NCI-H2081 (cell line): ENCODE measurements around the gene CAVIN2.

ENCODE experiments used
- DNase-seq, 2 experiments: peaks; one replicate each; lab custom pipeline; 2025; lab: John Stamatoyannopoulos, UW

CAVIN2 gene

GRCh38 chr2:191839918-191840804, 6.7 kb downstream of the CAVIN2 start:
- no peak for DNase-seq

DNA sequence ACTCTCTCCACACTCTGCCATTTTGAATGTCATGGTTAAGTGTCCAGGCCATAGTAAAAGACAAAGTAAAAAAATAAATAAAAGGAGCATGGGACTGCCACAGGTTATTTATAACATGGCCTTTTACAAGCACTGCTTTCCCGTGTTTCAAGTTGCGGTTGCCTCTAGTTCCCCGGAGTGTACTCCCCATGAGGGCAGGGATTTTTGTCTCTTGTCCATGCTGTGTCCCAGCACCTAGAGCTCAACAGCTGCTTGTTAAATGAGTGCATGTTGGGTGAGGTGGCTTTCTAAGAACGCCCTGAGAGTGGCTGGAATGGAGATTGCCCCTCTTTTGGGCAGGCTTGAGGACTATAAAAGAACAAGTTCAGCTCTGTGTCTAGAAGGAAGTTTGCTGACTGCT, 8.4 kb downstream of the CAVIN2 start:
- no peak for DNase-seq

DNA sequence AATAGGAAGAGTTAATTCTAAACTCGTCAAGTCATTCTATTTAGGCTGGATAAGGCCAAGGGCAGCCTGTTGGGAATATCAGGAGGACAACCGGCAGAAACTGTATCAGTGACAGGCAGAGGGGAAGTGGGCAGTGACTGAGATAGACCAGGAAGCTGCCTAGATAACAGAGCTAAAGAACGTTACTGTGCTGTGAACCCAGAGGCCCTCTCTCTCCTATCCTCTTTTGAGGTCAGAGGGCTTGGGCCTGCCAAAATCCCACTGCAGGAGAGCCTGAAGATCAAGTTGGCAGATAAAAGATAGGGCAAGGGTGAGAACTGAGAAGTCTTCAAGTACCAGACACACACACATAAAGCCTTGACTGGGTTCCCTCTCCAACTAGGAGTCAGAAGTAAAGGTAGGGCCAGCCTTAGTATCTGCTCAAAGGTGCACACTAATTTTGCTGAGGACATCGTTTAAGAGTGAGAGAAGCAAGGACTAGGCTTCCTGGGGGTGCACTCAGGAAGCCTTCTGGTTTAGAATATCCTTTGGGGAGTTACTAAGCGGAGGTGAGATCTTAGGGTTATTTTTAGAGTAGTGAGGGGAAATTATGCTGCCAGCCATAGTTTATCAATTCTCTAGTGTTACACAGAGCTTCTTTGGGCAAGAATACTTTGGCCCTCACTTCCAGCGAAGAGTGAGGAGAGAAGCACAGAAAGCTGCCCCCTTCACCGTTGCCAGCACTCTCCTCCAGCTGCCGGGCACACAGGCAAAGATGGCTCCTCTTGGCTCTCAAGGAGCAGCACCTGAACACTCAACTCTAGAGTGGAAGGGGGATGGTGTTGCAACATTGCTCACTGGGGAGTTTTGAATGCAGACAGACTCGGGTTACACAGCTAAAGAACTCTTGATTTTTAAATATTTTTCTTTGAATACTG, 9.8 kb downstream of the CAVIN2 start:
- no peak for DNase-seq

- no peak for DNase-seq
Observed at GRCh38 chr2:191836471-191836852, 10.4 kb downstream of the CAVIN2 start.

GRCh38 chr2:191835539-191836350, 11.1 kb downstream of the CAVIN2 start:
- no peak for DNase-seq

- no peak for DNase-seq
Observed at GRCh38 chr2:191835100-191835499, 11.8 kb downstream of the CAVIN2 start.

GRCh38 chr2:191833356-191833755, 13.5 kb downstream of the CAVIN2 start:
- DNase-seq: no peak

DNA sequence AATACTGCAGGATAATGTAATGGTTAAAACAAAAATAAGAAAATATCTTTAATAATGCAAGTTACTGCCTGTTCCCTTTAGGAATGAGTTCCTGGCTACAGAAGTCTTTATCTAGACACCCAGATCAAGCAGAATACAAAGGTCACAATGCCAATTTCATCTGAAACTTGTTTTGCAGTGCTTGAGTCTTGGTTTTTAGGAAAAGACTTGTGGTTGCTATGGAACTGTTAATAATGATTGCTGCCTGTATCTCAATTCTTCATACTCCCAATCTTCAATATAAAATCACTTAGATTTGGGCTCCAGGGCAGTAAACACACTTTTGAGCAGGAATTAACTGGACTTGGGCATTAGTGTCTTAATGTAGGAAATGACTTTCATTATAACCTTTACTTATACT, 14.2 kb downstream of the CAVIN2 start:
- DNase-seq: no peak

DNA sequence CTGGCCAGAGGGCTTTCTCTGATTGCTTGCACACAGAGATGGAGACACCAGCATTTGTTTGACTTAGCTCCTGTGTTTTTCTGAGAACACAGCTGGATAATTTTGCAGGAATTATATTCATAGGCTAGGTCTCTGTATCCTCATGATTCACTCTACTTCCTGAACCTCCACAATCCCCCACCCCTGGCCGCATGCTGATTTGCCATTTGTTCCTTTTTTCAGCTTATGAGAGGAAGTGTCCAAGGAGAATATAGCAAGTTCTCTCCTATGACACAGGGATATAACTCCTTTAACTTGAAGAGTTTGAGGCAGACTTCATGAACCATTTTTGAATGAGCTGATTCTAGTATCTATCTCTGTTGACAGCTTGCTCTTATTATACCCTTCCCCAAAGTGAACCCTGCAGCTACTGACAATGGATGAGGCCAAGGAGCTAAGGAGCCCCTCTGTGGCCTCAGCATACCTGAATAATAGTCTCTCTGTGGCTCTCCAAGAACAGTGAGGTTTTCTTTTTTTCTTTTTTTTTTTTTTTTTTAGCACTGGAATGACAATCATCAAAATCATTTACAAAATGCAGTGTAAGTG, 15.4 kb downstream of the CAVIN2 start:
- DNase-seq: peak in 1 of 2 experiments; percentile 19

DNA sequence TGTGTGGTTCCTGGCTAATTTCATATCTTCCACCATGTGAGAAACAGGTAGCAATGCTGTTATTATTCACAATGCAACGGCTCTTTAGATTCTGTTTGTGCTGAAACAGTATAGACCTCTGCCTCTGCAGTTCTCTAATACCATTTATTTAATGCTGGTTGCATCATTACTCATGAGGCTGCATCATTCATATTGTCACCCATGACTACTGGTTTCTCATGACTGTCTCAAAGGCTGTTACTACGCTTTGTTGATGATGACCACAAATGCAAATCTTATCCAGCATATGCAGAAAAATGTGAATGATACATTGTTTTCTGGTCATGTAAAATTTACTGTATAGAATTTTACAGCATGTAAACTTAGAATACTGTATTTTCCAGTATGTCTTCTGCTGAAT, 22.5 kb downstream of the CAVIN2 start:
- no peak for DNase-seq

- peak in 1 of 2 experiments; percentile 12 for DNase-seq
Observed at GRCh38 chr2:191821078-191821477, 25.8 kb downstream of the CAVIN2 start.

- no peak for DNase-seq
Observed at GRCh38 chr2:191818725-191819350, 28.1 kb downstream of the CAVIN2 start.

DNA sequence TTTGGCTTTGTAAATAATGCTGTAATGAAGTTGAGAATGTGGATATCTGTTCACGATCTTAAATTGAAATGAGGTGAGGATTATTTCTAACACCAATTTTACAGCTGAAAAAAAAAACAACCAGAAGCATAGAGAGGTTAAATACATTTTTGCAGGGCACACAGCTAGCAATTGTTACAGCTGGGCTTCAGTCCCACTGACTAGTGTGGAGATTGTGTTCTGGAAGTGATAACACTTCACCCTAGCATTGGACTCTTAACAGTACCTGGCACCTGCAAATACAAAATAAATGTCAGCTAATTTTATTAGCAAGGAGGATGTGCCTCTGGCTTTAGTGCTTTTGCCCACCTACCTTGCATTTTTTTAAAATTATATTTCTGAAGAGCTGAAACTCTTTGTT, 28.8 kb downstream of the CAVIN2 start:
- DNase-seq: no peak

- DNase-seq: no peak
Observed at GRCh38 chr2:191815010-191815409, 31.9 kb downstream of the CAVIN2 start.

DNA sequence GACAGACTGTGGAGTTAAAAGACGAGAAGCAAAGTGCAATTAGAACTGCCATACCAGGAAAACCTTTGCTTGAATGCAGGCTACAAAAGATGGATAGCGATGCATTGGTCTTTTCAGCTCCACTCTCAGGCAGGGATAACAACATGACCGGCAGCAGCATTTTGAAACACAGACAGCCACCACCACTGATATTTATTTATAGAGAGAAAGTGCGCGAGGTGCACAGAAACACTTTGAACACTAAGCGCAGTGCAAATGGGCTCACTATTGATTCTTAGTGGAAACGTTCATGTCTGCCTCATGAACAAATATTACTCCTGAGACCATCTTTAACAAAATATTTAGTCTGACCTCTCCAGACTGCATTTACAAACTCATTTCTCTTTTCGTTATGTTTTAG, 32.9 kb downstream of the CAVIN2 start:
- no peak for DNase-seq

GRCh38 chr2:191811807-191812602, 34.9 kb downstream of the CAVIN2 start:
- DNase-seq: peak; percentile 66 to 69

GRCh38 chr2:191806396-191806795, 40.5 kb downstream of the CAVIN2 start:
- DNase-seq: no peak

DNA sequence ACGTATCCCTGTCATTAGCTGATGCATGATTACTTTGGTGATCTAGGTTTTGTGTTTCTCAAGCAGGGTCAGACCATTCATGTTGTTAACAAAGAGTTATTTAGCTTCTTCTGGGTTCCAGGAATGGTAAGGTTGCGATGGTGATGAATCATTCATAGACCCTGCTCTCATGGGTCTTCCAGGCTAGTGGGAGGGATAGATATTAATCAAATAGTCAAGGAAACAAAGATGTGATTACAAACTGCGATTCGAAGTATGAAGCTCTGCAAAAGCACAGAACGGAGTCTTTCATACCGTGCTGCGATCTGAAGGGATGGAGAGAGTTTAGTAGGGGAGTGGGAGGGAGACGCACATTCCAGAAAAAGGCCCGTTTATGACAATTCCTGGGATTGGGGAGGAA, 42.1 kb downstream of the CAVIN2 start:
- no peak for DNase-seq

- no peak for DNase-seq
Observed at GRCh38 chr2:191803007-191803406, 43.9 kb downstream of the CAVIN2 start.

DNA sequence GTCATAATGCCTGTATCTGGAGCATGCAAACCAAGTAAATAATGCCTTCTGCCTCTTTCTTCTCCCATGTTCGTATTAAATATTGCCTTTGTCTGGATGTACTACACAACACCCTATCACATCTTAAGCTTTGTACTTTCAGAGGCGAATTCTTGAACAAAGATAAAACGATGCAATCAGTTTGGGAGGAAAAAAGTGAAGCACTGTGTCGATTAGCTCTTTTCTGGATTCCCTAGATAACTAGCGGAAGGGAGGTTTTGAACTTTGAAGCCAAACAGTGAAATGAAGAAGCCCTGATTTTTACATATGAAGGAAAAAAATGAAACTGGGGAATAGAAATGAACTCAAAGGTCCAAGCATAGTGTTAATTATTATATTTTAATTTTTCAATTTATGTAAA, 44.7 kb downstream of the CAVIN2 start:
- DNase-seq: no peak
